ENCODE data around the gene KRTAP10-4.

GRCh38 chr21:44535963-44536362, 37.6 kb upstream of the KRTAP10-4 start:
- TF ChIP-seq CTCF (IDR thresholded peaks at IDR 0.05) = no peak
- TF ChIP-seq POLR2AphosphoS5 (IDR thresholded peaks at IDR 0.05) = no peak
- no peak for TF ChIP-seq POLR2A (IDR thresholded peaks at IDR 0.05)
